Measurements from ENCODE around the gene MED22.
"Not testable (repeated sequence)": the region's sequence is repeated elsewhere in the genome, so short reads cannot be mapped to it uniquely, and the experiment has no call there.

The MED22 gene

DNA sequence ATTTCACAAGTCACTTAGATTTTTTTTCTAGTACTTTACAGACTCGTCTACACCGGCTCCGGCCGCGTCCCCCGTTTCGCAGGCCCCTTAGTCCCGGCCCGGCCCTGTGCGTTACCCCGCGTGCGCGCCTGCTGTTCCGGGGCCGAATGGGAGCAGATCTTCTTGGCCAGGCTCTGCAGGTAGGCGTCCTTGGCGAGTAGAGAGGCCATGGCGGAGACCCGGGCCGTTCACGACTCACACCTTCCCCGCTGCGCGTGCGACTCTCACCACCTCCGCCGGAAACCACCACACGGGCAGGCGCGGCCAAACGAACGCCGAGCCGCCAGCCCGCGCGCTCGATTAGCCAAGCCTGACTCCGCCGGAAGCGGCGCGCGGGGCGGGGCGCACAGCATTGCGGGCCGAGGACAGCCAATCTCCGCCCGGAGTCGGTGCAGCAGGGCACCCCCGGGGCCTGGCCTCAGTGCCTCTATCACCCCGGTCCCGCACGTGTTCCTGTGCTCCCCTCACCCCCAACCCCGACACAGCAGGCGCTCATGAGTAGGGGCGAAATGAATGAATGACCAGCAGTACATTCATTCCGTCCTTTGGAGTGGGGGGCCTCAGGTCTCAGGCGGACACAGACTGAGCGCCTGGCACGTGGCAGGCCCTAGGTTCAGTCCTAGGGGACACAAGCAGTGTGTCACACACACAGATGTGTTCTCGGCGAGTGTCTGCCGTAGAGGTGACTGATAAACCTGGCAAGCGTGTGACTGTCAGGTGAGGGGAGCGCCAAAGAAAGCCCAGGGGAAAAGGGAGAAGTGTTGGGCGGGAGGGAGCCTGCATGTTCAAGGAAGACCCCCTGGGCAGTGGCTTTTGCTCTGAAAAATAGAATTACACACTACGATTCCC, 11.8 kb downstream of the MED22 start, which contains the start of gene SURF6:
Gene SURF6, minus strand, starts transcription at position 265 of the 888 bp plus-strand sequence. Its CDS starts 56 bp downstream, at position 209.
- TF ChIP-seq, protein P1, sequence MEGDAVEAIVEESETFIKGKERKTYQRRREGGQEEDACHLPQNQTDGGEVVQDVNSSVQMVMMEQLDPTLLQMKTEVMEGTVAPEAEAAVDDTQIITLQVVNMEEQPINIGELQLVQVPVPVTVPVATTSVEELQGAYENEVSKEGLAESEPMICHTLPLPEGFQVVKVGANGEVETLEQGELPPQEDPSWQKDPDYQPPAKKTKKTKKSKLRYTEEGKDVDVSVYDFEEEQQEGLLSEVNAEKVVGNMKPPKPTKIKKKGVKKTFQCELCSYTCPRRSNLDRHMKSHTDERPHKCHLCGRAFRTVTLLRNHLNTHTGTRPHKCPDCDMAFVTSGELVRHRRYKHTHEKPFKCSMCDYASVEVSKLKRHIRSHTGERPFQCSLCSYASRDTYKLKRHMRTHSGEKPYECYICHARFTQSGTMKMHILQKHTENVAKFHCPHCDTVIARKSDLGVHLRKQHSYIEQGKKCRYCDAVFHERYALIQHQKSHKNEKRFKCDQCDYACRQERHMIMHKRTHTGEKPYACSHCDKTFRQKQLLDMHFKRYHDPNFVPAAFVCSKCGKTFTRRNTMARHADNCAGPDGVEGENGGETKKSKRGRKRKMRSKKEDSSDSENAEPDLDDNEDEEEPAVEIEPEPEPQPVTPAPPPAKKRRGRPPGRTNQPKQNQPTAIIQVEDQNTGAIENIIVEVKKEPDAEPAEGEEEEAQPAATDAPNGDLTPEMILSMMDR (IDR thresholded peaks at IDR 0.05; ENCODE audit: insufficient read depth, low read depth, low read length, missing control alignments): no peak
- DNase-seq (ENCODE audit: low read depth): peak; percentile 97

DNA sequence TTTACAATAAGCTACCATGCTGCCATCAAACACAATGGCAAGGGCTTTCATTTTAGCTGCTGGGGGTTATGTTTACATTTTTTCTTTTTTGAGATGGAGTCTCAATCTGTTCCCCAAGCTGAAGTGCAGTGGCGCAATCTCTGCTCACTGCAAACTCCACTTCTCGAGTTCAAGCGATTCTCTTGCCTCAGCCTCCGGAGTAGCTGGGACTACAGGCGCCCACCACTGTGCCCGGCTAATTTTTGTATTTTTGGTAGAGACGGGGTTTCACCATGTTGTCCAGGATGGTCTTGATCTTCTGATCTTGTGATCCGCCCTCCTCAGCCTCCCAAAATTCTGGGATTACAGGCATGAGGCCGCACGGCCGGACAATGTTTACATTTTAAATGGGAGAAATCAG, 13.0 kb downstream of the MED22 start:
- peak overlapping the region; percentile 98 for H3K4me3 ChIP-seq (ENCODE audit: low read depth, low read length)
- not testable (repeated sequence) for DNase-seq (ENCODE audit: low read depth)

More for the DNA sequence above, 11.8 kb downstream of the MED22 start, which contains the start of gene SURF6:
- peak within 1 kb of the TSS; percentile 98 for H3K4me3 ChIP-seq (ENCODE audit: low read depth, low read length)

DNA sequence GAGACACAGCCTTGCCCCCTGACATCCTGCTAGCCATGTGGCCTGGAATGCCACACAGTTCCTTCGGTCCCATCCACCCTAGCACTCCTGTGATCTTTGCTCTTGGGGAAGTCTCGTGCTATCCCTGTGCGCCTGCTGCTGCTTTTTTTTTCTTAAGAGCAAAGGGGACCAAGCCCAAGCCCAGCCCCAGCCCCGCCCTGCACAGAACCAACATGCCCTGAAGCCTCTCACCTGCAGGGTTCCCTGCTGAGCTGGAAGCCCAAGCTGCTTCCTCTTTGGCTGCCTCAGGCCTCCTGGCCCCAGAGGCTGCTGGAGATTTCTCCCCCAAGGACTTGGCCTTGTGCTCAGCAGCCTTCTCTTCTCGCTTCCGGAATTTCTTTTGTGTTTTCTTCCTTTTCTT, 13.8 kb downstream of the MED22 start:
- TF ChIP-seq, protein P1 (IDR thresholded peaks at IDR 0.05; ENCODE audit: insufficient read depth, low read depth, low read length, missing control alignments): no peak
- no peak overlapping the region for H3K4me3 ChIP-seq (ENCODE audit: low read depth, low read length)
- DNase-seq (ENCODE audit: low read depth): no peak

DNA sequence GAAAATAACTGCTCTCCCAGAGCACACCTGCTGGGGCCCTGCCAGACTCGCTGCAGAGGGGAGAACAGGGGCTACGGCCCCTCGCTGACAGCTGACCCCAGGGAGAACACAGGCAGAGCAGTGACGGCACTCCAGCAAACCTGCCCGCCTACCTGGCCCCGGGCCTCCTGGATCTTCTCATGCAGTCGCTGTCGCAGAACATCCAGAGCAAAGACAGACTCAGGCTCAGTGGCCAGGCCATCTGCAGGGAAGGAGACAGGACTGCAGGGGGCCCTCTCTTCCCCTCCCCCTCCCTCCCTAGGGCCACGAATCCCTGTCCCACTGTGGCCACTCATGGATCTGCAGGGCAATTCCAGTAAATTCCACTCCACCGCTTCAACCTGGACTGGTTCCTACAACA, 14.4 kb downstream of the MED22 start:
- no peak overlapping the region for H3K4me3 ChIP-seq (ENCODE audit: low read depth, low read length)
- TF ChIP-seq, protein P1 (IDR thresholded peaks at IDR 0.05; ENCODE audit: insufficient read depth, low read depth, low read length, missing control alignments): no peak
- no peak for DNase-seq (ENCODE audit: low read depth)

DNA sequence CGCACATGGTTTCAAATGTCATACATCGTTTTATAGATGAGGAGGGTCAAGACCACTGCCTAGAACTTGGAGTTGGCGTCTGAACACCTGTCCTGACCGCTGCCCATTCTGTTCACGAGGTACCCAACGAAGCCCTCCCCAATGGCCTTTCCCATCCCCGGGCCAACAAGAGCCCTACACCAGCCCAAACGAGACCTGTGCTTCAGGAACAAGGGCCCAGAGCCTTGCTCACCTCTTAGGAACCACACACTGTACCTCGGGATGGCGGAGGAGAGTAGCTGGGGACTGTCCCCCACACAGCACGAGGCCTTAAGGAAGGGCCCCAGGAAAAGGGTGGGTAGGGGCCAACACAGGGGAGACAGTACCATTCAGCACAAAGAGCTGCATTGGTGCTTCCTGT, 14.9 kb downstream of the MED22 start:
- TF ChIP-seq, protein P1 (IDR thresholded peaks at IDR 0.05; ENCODE audit: insufficient read depth, low read depth, low read length, missing control alignments): no peak
- DNase-seq (ENCODE audit: low read depth): no peak
- no peak overlapping the region for H3K4me3 ChIP-seq (ENCODE audit: low read depth, low read length)

DNA sequence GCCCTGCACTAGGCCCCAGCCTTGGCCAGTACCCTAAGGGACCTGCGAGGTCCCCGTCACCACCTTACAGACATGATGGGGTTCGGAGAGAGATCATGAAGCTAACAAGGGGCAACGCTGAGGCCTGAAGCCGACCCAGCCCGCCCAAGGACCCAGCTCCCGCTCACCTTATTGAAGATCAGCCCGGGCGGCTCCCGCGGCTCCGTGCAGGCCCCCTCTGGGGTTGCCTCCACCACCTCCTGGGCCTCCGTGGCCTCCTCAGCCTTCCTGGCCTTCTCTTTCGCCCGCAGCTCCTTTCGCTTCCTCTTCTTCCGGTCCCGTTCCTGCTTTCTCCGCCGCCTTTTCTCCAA, 15.6 kb downstream of the MED22 start:
- TF ChIP-seq, protein P1 (IDR thresholded peaks at IDR 0.05; ENCODE audit: insufficient read depth, low read depth, low read length, missing control alignments): no peak
- H3K4me3 ChIP-seq (ENCODE audit: low read depth, low read length): no peak overlapping the region
- no peak for DNase-seq (ENCODE audit: low read depth)

DNA sequence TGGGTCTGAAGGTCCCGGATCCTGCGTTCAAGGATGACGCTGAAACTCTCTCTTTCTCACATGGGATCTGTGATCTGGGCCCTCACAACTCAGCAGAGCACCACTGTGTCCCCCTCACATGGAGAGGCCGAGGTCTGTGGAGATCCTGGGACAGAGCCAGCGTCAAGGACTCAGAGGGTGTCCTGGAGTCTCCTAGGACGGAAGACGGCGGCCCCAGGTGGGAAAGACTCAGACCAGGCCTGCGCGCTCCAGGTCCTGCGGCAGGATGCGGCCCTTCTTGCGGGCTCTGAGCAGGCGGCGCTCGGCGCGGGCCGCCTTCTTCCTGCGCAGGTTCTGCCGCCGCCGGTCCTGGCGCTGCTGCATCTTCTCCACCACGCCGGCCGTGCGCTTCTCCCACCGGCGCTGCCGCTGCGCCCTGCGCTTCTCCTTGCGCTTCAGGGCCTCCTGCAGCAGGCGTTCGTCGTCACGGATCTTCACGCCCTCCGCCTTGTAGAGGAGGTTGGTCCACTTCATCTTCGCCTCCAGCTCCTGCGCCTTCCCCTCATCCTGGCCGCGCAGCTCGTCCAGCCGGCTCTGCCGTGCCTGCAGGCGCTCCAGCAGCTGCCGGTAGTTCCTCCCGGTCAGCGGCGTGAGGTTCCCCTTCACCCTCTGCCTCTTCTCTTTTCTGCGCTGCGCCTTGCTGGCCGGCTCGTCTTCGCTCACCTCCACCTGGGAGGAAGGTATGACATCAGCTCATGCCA, 16.1 kb downstream of the MED22 start:
- TF ChIP-seq, protein P1 (IDR thresholded peaks at IDR 0.05; ENCODE audit: insufficient read depth, low read depth, low read length, missing control alignments): no peak
- H3K4me3 ChIP-seq (ENCODE audit: low read depth, low read length): no peak overlapping the region
- DNase-seq (ENCODE audit: low read depth): no peak

Data from GM12865 (cell line).